Adrenal gland (tissue), 12 donors: ENCODE results near the gene FKBP2. TPM values are rescaled to one million over a fixed set of nuclear protein-coding genes. Genes with fewer than 3 reads are reported as not detected.

Experiments
- DNase-seq, 7 donors: peaks; one replicate each; pipeline ENCODE4 v3.0.0-alpha.2; 2019 to 2020
- H3K27ac ChIP-seq, 5 donors: fragments of 200-600 bp; sonication (generic) in 4 of 5; 1 replicate in 3 of 5; 2 replicates in 2 of 5; pipeline versions ENCODE4 v1.5.1 to v1.8.0; 2016 to 2020; ENCODE audit warnings: mild to moderate bottlenecking in 1 of 5
- H3K27me3 ChIP-seq: fragments of 200-600 bp; 2 replicates; pipeline ENCODE4 v1.8.0; 2021
- H3K36me3 ChIP-seq, 2 donors: fragments of 200-600 bp; replicated peaks in 1 of 2; 1 replicate in 1 of 2; 2 replicates in 1 of 2; pipeline versions ENCODE4 v1.5.1 to v1.8.0; 2018 to 2022
- H3K4me1 ChIP-seq, 2 donors: fragments of 200-600 bp; replicated peaks in 1 of 2; 1 replicate in 1 of 2; 2 replicates in 1 of 2; pipeline versions ENCODE4 v1.5.1 to v1.8.0; 2018 to 2021
- H3K4me3 ChIP-seq, 4 donors: fragments of 200-600 bp; sonication (generic) in 3 of 4; one replicate each; pipeline ENCODE4 v1.5.1; 2016 to 2018
- H3K9me3 ChIP-seq, 3 donors: fragments of 200-600 bp; sonication (generic) in 1 of 3; replicated peaks in 1 of 3; 1 replicate in 2 of 3; 2 replicates in 1 of 3; pipeline versions ENCODE4 v1.5.1 to v1.8.0; 2016 to 2021
- POLR2A ChIP-seq, 2 donors: fragments of 450-650 bp; IDR thresholded peaks; one replicate each; pipeline ENCODE4 v1.6.1; 2017; ENCODE audit warnings: antibody characterized with exemption in 2 of 2, mild to moderate bottlenecking in 2 of 2, moderate library complexity in 1 of 2
- WGBS, 4 donors: extraction: QIAGEN DNeasy Blood & Tissue Kit in 2 of 4; methylation state at CpG; one replicate each; pipeline versions ENCODE4 v1.1.5 to v1.1.7; 2013 to 2017; 5-methylcytosine and 5-hydroxymethylcytosine counted together
- intact Hi-C, 2 donors: fragments of 100-400 bp; cut with DNase I; formaldehyde crosslinking; loops; one replicate each; pipeline versions ENCODE4 v1.14.1 to v1.15.0; 2022 to 2023
- polyA plus RNA-seq, 3 donors: library from polyadenylated mRNA; stranded (reverse); fragments of 200-250 nt in 2 of 3; fragments of 350-450 nt in 1 of 3; fragmentation: Illumina TruSeq in 1 of 3; extraction: RNeasy Lipid Tissue Mini Kit (QIAGEN cat#74804) in 1 of 3; gene quantifications; one replicate each; pipeline ENCODE4 v1.2.3, GENCODE V29; 2013 to 2014
- total RNA-seq, 9 donors: library from RNA; depleted of rRNA in 4 of 9; stranded (reverse); fragments of >200 nt in 4 of 9; fragments of 120-200 nt in 1 of 9; fragmentation: NEBNext Ultra II Directional in 1 of 9; extraction: Animal tissue kit (Norgen Biotek cat#: 25700) in 1 of 9; gene quantifications; one replicate each; pipeline versions ENCODE4 v1.1.0 to v1.2.4, GENCODE V29; 2013 to 2023
- TF ChIP-seq, protein P1 (sequence below), 6 experiments: fragments of 450-650 bp in 4 of 6; fragments of 200-600 bp in 2 of 6; sonication (generic) in 1 of 6; IDR thresholded peaks; 1 replicate in 5 of 6; 2 replicates in 1 of 6; pipeline versions ENCODE4 v1.5.1 to v1.8.0; 2016 to 2021; ENCODE audit warnings: antibody characterized with exemption in 6 of 6, mild to moderate bottlenecking in 2 of 6, moderate library complexity in 1 of 6
- donor health status: healthy with polysubstance abuse.
- donor health status: Bipolar disorder and iron deficiency.
- donor health status: DM: yes; HTN: yes; CAD: no.
- donor health status: DM: no; HTN: no; CAD: no.
- donor health status: DM: no; HTN: no; CAD: no.
- donor health status: DM: yes; HTN: yes; CAD: no.

The FKBP2 gene
- total and polyA plus RNA-seq, 12 donors = 76.1 to 812 (median 106) TPM

DNA sequence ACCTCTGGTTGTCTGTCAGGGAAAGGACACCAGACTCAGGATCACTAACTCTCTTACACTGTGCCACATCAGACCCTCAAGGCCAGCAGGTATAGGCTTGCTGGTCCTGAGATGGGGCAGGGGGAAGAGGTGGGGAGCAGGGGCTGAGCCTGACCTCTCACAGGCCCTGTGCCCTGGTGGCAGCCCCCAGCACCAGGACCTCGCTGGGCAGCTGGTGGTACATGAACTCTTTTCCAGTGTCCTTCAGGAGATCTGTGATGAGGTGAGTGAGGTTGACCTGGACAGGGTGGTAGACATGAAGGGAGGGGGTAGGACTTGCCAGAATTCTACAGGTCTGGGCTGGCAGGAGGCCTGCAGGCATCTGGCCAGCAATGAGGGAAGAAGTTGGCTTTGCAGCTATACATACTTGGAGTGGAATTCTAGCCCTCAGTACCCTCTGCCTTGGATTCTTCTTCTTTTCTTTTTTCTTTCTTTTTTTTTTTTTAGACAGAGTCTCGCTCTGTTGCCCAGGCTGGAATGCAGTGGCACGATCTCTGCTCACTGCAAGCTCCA, 13.4 kb upstream of the FKBP2 start:
- no peak for DNase-seq
- Histone ChIP-seq H3K4me1 (peaks cover 16 to 48% of the 10 kb centered on the region in 2 donors), H3K4me3 (peak overlapping the region in 1 of 4 donors; percentile 84), H3K9me3 (no peaks in the 10 kb centered on the region), H3K27ac (peak overlapping the region in 3 of 5 donors; percentile 83 to 92 (median 86)), H3K36me3 (peaks cover 0 to 9% of the 10 kb centered on the region in 2 donors), H3K27me3 (no peaks in the 10 kb centered on the region)
- WGBS, 4 donors = 81 to 90% (median 85%) methylated on average over 3 of the region's 3 CpGs
- intact Hi-C loops = no loop called here
- TF ChIP-seq, protein P1, sequence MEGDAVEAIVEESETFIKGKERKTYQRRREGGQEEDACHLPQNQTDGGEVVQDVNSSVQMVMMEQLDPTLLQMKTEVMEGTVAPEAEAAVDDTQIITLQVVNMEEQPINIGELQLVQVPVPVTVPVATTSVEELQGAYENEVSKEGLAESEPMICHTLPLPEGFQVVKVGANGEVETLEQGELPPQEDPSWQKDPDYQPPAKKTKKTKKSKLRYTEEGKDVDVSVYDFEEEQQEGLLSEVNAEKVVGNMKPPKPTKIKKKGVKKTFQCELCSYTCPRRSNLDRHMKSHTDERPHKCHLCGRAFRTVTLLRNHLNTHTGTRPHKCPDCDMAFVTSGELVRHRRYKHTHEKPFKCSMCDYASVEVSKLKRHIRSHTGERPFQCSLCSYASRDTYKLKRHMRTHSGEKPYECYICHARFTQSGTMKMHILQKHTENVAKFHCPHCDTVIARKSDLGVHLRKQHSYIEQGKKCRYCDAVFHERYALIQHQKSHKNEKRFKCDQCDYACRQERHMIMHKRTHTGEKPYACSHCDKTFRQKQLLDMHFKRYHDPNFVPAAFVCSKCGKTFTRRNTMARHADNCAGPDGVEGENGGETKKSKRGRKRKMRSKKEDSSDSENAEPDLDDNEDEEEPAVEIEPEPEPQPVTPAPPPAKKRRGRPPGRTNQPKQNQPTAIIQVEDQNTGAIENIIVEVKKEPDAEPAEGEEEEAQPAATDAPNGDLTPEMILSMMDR (IDR thresholded peaks at IDR 0.05) = no peak
- TF ChIP-seq POLR2A (IDR thresholded peaks at IDR 0.05) = no peak

DNA sequence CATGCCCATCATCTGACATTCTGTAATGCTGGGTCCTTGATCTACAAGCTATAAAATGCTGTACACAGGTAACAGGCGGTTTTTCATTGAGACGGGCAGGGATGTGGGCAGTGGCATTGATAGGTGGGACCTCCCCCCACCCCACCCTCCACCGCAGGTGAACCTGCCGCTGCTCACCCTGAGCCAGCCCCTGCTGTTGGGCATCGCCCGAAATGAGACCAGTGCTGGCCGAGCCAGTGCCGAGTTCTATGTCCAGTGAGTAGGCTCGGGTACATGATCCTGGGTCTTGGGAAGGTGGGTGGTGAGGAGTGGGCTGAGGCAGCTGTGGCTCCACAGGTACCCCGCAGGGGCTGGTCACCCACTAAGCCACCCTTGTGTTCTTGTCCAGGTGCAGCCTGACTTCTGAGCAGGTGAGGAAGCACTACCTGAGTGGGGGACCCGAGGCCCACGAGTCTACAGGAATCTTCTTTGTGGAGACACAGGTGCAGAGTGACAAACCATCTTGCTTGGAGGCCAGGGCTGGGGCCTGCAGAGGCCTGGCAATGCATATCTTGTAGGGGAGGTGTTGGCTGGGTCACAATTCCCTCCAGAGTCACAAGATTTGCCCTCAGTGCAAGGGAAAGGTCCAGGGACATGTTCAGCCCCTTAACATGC, 11.7 kb upstream of the FKBP2 start:
- Histone ChIP-seq H3K4me1 (peaks cover 16 to 56% of the 10 kb centered on the region in 2 donors), H3K27me3 (no peaks in the 10 kb centered on the region), H3K27ac (peak overlapping the region in 3 of 5 donors; percentile 91 to 96 (median 94)), H3K36me3 (no peaks in the 10 kb centered on the region), H3K4me3 (no peak overlapping the region), H3K9me3 (no peaks in the 10 kb centered on the region)
- intact Hi-C loops = no loop called here
- DNase-seq = peak in 4 of 7 donors; percentile 26 to 58 (median 37)
- WGBS, 4 donors = 77 to 91% (median 88%) methylated on average over 6 to 12 of the region's 12 CpGs
- TF ChIP-seq, protein P1 (IDR thresholded peaks at IDR 0.05) = no peak
- no peak for TF ChIP-seq POLR2A (IDR thresholded peaks at IDR 0.05)

DNA sequence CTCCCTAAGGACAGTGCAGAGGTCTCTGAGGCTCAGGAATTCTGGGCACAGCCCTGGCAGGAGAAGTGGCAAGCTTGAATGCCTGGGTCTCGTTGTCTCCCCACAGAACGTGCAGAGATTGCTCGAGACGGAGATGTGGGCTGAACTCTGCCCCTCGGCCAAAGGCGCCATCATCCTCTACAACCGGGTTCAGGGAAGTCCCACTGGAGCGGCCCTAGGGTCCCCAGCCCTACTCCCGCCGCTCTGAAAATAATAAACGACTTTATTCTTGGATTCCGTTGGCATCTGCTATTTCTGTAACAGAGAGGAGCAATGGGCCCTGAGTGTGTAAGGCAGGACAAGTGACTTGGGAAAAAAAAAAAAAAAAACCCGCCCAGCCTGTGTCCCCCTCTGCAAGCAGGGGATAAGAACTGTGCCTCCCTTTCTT, 11.1 kb upstream of the FKBP2 start:
- H3K27me3 ChIP-seq = no peaks in the 10 kb centered on the region
- H3K36me3 ChIP-seq = no peaks in the 10 kb centered on the region
- intact Hi-C loops = no loop called here
- peak overlapping the region in 4 of 5 donors; percentile 79 to 96 (median 92) for H3K27ac ChIP-seq
- 31 to 41% (median 38%) methylated on average over 9 to 13 of the region's 13 CpGs for WGBS, 4 donors
- peak in 3 of 7 donors; percentile 35 to 59 (median 56) for DNase-seq
- TF ChIP-seq, protein P1 (IDR thresholded peaks at IDR 0.05) = no peak
- TF ChIP-seq POLR2A (IDR thresholded peaks at IDR 0.05) = no peak
- peak overlapping the region in 2 of 4 donors; percentile 70 to 81 for H3K4me3 ChIP-seq
- H3K4me1 ChIP-seq = peaks cover 16 to 53% of the 10 kb centered on the region in 2 donors
- no peaks in the 10 kb centered on the region for H3K9me3 ChIP-seq

DNA sequence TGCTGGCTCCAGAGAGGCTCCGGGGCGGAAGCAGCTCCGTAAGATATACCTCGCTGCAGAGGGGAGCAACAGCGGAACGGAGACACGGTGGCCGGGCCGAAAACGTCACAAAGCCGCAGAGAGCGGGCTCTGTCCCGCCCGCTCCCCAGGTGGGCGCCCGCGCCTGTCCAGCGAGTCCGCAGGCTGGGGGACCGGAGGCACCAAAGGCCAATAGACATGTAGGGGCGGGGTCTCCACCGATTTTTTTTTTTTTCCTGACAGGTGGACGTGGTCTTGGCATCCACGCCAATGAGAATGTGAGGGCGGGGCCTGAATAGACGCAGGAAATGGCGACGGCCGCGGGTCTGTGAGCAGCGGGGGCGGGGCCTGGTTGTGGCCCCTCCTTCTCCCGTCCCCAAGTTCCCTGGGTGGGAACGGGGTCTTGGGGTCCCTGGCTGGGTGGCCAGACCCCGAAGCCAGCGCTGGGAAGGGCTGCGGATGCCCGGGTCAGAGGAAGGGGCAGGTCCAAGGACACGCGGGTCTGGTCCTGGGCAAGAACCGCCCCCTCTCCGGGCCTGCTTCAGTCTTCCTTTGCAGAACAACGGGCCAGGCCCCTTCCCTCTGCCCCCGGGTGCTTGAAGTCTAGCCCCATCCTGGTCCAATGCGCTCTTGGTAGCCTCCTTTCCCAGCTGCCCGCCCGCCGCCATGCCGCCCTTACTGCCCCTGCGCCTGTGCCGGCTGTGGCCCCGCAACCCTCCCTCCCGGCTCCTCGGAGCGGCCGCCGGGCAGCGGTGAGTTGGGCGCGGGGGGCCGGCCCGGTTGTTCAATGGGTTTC, 10.5 kb upstream of the FKBP2 start, which contains the start of gene DNAJC4:
DNAJC4 (plus strand) TSS at position 378 of the 814 bp plus-strand sequence; CDS start at position 685, 307 bp downstream.
- Histone ChIP-seq H3K4me1 (peaks cover 16 to 50% of the 10 kb centered on the region in 2 donors), H3K4me3 (peak within 1 kb of the TSS in 3 of 4 donors; percentile 7 to 81 (median 70)), H3K27me3 (no peaks in the 10 kb centered on the region), H3K36me3 (no peaks in the 10 kb centered on the region), H3K9me3 (no peaks in the 10 kb centered on the region), H3K27ac (peak within 1 kb of the TSS; percentile 19 to 96 (median 91))
- peak; percentile 90 to 97 (median 94) for DNase-seq
- intact Hi-C loops = no loop called here
- 0 to 2% (median 1%) methylated on average over 35 to 62 of the region's 62 CpGs for WGBS, 4 donors
- TF ChIP-seq, protein P1 (IDR thresholded peaks at IDR 0.05) = no peak
- TF ChIP-seq POLR2A (IDR thresholded peaks at IDR 0.05) = peak; percentile 23 to 46
